NCI-H345 treated with DMSO at 0.1 percent for 48 hours (cell line): ENCODE measurements around the gene ZNF543.
A peak's percentile ranks its signal among the peaks of the same experiment; 100 is the strongest.
"Not testable (repeated sequence)": the region's sequence is repeated elsewhere in the genome, so short reads cannot be mapped to it uniquely, and the experiment has no call there.

ENCODE experiments used
- DNase-seq: peaks from one replicate; lab custom pipeline; 2025; ENCODE audit not compliant: unreplicated experiment; lab: John Stamatoyannopoulos, UW

Gene ZNF543

DNA sequence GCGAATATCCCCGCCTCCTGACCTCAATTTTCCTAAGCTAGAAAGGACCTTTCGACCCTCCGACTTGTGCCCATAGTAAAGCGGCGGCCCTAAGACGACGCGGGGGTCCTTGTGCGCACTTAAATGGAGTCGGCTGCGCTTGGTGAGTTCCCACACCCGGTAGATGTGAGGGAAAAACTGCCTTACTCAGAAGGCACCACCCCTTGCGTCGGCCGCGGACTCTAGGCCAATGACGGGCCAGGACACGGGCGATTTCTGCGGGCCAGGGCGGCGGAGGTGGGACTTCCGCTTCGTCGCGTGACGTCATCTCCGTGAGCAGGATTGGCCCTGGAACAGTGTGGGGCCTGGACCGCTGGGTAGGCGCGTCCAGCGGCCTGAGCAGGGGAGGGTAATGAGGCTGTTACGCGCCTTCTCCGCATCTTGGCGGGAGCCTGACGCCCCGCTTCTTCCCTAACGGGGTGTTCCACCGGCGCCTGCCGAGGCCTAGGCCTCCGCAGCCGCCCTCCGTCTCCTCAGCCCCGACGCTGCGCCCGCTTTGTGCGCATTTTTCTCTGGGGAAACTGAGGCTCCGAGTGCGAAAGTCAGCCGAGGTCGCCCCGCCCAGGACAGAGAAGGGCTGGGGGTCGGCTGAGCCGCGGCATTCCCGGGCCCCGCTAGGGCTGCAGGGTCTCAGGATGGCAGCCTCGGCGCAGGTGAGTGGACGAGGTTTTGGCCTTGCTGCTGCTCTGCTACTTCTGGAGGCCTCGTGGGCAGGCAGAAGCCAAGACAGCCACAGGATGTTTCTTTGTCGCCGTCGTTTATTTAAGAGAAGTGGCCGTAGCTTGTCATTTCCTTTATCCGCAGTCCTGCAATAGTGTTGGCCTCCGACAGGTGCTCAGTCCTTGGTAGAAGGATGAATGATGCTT is at the start of gene ZNF543:
Gene ZNF543 (plus strand): TSS at position 293 of the 905 bp plus-strand sequence. CDS start 382 bp downstream, at position 675.
- peak; percentile 61 for DNase-seq

DNA sequence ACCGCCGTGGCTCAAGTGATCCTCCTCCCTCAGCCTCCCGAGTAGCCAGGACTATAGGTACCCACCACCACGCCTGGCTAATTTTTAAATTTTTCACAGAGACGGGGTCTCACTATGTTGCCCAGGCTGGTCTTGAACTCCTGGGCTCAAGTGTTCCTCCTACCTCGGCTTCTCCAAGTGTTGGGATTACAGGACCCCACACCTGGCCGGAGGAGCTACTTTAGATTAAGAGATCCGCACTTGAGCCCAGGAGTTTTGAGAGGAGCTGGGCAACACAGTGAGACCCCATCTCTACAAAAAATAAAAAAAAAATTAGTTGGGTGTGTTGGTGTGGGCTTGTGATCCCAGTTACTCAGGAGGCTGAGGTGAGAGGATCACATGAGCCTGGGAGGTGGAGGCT is 49.0 kb upstream of the ZNF543 start:
- DNase-seq: no peak

DNA sequence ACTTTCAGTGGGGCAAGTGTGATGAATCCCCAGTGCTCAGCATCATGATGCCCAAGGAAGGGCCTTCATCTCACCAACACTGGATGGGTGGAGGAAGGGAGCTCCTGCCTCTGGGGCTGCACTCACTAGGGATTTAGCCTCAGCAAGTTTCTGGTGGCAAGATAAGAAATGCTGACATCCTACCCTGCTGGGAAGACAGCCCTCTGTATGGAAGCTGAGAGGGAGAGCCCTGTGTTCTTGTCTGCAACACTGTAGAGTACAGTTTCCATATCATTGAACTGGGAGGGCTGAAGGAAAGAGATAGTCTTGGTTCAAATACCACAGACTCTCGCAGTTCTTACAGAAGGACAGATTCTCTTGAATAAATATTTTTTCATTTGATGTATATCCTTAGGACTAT is 47.3 kb upstream of the ZNF543 start:
- no peak for DNase-seq

DNA sequence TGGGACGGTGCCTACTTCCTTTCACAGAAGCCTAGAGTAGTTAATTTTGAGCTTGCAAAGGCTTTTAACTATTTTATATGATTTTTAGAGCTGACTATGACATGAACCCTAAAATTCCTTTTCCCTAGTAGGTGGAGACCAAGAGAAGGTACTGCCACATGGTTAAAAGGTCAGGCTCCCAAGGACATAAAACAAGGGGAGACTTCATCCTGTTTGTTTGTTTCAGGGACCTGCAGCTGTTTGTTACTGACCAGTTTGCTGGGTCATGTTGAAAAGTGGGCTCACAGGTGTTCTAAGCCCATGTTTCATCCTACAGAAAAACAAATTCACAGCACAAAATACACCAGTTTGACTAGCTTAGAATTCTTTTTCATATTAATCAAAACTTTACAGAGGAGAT is 43.8 kb upstream of the ZNF543 start:
- no peak for DNase-seq

DNA sequence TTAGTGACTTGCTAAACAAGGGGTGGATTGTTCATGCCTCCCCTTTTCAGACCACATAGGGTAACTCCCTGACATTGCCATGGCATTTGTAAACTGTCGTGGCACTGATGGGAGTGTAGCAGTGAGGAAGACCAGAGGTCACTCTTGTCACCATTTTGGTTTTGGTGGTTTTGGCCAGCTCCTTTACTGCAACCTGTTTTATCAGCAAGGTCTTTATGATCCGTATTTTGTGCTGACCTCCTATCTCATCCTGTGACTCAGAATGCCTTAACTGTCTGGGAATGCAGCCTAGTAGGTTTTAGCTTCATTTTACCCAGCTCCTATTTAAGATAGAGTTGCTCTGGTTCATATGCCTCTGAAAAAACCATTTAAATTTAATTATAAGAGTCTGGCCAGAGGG is 41.8 kb upstream of the ZNF543 start:
- DNase-seq: not testable (repeated sequence)

DNA sequence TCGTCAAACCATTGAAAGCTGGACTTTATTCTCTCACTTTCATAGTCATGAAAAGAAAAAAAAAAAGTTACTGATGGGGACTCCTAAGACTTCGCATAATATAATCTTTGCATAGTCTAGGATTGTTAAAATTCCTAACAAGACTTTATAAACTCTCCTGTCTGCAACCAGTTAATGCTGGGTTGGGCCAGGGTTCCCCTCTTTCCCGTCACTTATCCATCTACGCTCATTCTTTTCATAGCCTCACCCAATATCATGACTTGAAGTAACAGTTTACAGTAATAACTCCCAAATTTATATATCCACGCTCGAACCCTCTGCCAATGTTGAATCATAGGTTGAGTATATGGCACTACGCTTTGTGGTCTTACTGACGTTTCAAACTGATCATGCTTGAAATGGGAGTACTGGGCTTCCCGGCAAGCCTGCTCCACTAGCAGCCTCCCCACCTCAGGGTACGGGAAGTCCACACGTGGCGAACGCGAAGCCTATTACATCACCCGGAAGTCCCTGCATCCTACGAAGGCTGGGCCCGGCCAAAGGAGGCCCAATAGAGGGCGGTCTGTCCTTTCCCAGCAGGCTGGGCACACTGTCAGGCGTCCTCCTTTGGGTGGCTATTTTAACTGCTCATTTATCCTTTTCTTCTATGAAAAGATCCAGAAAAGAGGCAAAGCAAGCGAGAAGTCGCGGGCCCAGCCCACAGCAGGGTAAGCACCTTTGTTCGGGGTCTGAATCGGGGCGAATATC is 40.7 kb upstream of the ZNF543 start:
- peak; percentile 80 for DNase-seq

DNA sequence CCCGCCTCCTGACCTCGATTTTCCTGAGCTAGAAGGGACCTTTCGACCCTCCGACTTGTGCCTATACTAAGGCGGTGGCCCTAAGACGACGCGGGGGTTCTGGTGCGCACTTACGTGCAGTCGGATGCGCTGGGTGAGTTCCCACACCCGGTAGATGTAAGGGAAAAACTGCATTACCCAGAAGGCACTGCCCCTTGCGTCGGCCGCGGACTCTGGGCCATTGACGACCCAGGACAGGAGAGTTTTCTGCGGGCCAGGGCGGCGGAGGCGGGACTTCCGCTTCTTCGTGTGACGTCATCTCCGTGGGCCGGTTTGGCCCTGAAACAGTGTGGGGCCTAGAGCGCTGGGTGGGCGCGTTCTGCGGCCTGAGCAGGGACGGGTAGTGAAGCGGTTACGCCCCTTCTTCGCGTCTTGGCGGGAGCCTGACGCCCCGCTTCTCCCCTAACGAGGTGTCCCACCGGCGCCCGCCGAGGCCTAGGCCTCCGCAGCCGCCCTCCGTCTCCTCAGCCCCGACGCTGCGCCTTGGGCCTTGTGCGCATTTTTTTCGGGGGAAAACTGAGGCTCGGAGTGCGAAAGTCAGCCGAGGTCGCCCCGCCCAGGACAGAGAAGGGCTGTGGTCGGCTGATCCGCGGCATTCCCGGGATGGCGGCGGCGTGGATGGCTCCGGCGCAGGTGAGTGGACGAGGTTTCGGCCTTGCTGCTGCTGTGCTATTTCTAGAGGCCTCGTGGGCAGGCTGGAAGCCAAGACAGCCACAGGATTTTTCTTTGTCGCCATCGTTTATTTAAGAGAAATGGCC is 39.9 kb upstream of the ZNF543 start, which contains the start of gene ZNF460:
Gene ZNF460 (plus strand): TSS at position 321 of the 797 bp plus-strand sequence. CDS start 322 bp downstream, at position 643.
- DNase-seq: peak; percentile 85

DNA sequence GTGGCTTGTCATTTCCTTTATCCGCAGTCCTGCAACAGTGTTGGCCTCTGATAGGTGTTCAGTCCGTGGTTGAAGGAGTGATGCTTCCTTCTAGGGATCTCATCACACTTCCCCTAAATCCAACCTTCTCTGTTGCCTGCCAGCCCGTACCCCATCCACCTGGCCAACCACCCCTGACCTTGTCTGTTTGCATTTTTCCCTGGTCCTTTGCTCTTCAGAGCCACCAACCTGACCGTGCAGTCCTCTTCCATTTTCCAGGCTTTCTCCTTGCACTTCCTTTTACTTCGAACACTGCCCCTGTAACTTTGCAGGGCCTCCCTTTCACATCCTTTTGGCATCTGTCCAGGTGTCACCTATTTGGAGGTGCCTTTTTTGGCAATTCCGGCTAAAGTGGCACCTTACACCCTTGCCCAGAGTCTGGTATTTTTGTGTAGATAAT is 39.3 kb upstream of the ZNF543 start:
- DNase-seq: no peak

DNA sequence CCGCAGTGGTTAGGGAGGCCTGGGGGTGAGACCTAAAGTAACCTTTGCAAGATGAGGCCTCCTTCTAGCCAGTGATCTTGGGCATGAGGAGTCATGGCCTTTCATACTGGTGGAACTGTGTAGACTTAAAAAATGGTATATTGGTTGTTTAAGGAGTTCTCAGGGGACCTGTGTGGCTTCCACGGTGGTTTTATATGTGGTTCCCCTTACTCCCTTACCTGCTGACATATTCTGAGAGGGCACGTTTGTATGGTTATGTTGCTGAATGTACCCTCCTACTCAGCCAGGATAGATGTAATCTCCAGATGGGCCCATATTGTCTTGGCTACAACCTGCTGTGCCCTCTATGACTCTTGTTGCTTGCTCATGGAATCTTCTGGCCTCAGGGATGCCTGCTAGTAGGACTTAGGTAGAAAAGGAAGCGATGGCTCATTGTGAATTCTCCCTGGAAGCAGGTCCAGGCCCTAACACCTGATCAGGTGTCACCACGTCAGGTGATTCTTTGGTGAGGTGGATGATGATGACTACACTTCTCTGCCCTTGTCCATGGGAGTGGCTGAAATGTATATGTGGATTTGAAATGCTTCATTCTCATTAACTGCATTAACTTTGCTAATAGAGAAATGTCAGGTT is 38.1 kb upstream of the ZNF543 start:
- no peak for DNase-seq

DNA sequence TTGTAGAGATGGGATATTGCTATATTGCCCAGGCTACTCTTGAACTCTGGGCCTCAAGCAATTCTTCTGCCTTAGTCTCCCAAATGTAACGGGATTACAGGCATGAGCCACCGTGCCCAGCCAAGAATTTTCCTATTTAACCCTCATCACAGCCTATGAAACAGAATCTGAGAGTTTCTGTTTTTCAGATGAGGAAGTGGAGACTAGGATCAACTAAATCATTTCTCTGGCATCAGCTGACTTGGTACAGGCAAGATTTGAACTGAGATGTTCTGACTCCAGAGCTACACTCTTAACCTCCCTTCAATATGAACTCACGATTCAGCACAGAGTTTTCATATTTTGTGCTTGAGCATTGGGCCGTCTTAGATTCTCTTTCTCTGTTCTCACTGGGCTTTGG is 31.9 kb upstream of the ZNF543 start:
- DNase-seq: no peak

DNA sequence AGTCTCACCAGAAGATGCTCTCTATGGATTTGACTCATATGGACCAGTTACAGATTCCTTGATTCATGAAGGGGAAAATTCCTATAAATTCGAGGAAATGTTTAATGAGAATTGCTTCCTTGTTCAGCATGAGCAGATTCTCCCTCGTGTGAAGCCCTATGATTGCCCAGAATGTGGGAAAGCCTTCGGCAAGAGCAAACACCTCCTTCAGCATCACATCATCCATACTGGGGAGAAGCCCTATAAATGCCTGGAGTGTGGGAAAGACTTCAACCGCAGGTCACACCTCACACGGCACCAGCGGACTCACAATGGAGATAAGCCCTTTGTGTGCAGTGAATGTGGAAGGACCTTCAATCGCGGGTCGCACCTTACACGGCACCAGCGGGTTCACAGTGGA is 29.3 kb upstream of the ZNF543 start:
- DNase-seq: no peak

DNA sequence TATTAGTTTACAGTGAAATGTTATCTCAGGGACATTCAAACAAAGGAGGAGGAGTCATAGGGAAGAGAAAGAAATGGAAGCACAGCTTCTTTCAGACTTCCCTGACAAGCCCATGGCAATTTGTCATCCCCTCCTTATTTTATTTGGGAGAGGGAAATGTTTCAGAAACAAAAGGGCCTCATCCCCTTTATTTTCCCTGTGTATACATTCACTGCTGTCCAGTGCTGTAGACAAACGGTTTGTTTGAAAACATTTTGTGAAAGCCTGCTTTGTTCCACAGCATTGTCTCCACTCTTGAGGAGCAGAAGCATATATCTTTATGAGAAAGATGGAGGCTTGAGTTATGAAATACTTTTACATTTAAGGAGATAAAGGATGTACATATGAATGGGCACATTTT is 27.7 kb upstream of the ZNF543 start:
- no peak for DNase-seq

DNA sequence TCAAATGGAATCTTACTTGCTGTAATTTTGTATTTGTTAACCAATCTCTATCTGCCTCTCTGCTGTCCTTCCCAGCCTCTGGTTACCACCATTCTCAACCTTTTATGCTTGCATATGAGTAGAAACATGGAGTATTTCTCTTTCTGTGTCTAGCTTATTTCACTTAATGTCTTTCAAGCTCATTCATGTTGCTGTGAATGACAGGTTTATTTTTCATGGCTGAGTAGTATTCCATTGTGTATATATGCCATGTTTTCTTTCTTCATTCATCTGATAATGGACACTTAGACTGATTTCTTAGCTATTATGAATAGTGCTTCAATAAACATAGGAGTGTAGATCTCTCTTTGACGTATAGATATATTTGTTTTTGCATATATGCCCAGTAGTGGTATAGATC is 26.6 kb upstream of the ZNF543 start:
- DNase-seq: no peak

DNA sequence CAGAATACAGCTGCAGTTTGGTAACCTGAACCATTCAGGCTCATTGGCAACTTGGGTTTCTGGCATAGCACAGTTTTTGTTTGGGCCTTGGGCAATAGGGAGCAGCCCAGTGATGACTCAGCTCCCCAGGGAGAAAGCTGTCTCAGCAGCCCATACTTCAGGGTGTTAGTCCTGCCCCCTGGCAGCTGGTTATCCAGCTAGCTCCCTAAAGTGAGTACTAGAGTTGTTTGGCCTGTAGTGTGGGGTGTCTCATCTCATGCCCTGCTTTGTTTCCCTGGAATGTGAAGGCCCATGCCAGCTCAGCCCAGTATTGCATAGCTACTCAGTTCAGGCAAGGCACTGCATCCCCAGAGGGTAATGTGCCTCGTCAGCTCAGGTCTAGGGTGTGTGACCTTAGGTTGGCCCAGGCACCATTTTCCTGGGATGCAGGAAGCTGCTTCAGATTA is 18.2 kb upstream of the ZNF543 start:
- no peak for DNase-seq

DNA sequence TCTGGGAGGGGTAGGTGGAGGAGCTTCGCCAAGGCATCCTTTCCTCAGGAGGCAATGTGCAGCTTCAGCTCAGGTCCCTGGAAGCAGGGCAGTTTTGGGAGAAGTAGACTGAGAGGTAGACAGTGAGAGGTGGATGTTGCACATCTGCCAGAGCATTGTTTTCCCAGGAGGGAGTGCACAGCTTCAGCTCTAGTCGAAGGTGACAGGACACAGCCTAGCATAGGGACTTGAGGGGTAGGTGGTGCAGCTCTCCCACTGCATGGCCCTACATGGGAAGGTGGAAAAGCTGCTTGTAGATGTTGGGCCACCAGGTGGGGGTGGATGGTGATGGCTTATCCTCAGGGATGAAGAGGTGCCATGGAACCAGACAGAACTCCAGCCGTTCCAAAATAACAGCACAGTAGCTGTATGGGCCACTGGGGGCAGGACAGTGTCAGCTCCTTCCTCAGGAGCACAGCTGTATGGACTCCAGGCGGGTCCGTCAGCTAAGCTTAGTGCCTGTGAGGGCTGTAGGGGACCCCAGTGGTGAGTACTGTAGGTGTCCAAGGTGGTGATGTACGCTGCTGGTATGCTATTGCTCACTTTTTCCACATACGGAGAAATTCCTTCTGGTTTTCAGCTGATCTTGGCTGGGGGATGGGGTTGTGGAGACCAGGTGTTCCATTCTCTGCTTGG is 17.4 kb upstream of the ZNF543 start:
- DNase-seq: no peak

DNA sequence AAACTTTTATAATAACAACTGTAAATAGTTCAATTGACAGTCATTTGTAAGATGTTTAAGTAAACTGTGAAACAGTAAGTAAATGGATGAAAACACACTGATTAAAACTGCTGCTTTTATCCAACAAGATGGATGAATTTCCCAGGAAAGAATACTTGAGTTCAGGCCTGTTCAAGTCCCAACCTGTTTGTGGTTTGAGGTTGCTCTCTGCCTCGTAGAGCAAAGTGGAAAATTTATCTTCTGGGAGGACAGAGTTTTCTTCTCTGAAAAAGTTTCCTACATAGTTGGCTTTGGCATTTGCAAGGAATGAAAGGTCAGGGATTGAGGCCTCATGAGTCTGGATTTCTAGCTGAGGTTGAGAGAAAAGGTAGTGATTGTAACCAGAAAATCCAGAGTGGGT is 15.2 kb upstream of the ZNF543 start:
- DNase-seq: no peak

DNA sequence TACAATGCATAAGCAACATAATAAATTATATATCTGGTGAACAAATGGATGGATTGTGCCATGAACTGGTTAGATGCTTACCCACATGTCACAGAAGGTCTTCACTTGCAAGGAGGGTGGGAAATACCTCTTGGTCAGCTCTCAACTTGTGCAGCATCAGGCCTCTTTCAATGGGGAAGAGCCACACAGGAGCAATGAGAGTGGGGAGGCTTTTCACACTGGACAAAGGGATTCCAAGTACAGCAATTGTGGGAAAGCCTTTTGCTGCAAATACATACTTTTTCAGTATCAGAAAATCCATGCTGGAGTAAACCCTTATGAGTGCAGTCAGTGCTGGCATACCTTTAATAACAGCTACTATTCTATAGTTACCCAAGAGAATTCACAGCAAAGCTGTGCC is 11.8 kb upstream of the ZNF543 start:
- no peak for DNase-seq

DNA sequence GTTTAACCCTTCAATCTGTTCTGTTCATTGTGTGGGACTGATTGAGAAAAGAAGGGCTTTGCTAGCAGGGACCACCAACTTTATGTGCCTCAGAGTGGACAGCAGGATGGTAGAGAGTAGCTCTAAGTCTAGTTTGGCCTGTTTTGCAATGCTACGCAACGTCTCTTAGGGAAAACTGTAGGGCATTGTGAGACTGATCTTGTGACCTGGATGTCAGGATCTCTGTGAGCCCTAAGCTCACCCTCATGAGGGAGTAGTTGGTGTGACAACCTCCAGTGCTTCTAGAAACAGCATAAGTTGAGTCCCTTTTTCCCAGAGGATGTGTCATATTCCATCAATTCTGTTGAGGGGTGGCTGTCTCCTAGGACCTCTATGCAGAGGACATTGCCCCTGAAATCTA is 9.5 kb upstream of the ZNF543 start:
- no peak for DNase-seq

DNA sequence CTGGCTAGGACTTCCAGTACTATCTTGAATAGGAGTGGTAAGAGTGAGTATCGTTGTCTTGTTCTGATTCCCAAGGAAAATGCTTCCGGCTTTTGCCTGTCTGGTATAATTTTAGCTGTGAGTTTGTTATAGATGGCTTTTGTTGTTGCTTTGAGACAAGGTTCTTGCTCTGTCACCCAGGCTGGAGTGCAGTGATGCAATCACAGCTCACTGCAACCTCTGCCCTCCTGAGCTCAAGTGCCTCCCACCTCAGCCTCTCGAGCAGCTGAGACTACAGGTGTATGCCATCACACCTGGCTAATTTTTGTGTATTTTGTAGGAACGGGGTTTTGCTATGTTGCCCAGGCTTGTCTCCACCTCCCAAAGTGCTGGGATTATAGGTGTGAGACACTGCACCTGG is 6.1 kb upstream of the ZNF543 start:
- no peak for DNase-seq

DNA sequence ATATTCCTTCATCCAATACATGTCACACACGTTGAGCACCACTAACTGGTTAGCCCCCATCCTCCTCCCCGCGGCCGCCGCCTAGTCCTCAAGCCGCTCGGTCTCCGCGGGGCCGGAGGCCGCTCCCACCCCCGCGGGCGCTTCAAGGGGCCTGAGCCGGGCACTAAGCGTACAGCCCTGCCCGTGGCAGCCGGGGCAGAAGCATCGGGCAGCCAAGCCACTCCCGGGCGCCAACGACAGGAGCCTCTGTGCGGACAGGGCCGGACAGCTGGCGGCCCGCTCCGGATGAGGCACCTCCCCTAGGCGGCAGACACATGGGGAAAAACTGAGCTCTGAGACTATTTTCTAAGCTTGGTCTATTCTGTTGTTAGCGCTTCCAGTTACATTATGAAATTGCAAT is 2.8 kb upstream of the ZNF543 start:
- no peak for DNase-seq
